Mucosa of descending colon (tissue), 3 donors: Measurements from ENCODE around the gene TMEM141. TPM values are rescaled to one million over a fixed set of nuclear protein-coding genes. Genes with fewer than 3 reads are reported as not detected.

ENCODE experiments used
- ATAC-seq: fragments of 200-7000 bp; cut with Tn5 transposase; one replicate; pipeline ENCODE4 v1.9.1; 2020; ENCODE audit warnings: mild to moderate bottlenecking, moderate library complexity
- DNase-seq, 3 donors: peaks; one replicate each; pipeline ENCODE4 v3.0.0-alpha.2; 2020
- H3K36me3 ChIP-seq: fragments of 200-600 bp; one replicate; pipeline ENCODE4 v1.8.0; 2021; ENCODE audit warnings: low read depth, mild to moderate bottlenecking
- H3K4me1 ChIP-seq: fragments of 200-600 bp; one replicate; pipeline ENCODE4 v1.8.0; 2021; ENCODE audit warnings: low read depth, mild to moderate bottlenecking
- H3K4me3 ChIP-seq: fragments of 200-600 bp; one replicate; pipeline ENCODE4 v1.8.0; 2021; ENCODE audit warnings: mild to moderate bottlenecking
- H3K9me3 ChIP-seq: fragments of 200-600 bp; one replicate; pipeline ENCODE4 v1.8.0; 2021; ENCODE audit warnings: mild to moderate bottlenecking
- intact Hi-C, 2 donors: fragments of 100-400 bp; cut with DNase I in 1 of 2; cut with micrococcal nuclease in 1 of 2; formaldehyde crosslinking; loops; one replicate each; pipeline versions ENCODE4 v1.11.0 to v1.11.1; 2022; cut with DNase I, micrococcal nuclease
- total RNA-seq, 3 donors: library from RNA; stranded (reverse); fragmentation: NEBNext Ultra II Directional in 2 of 3; extraction: Animal tissue kit (Norgen Biotek cat#: 25700) in 2 of 3; gene quantifications; one replicate each; pipeline versions ENCODE4 v1.2.1 to v1.2.4, GENCODE V29; 2021 to 2023
- TF ChIP-seq, protein P1 (sequence below): fragments of 200-600 bp; IDR thresholded peaks from one replicate; pipeline ENCODE4 v1.8.0; 2022; ENCODE audit warnings: antibody characterized with exemption, mild to moderate bottlenecking
- donor health status: DM: no; HTN: no; CAD: no; lungs with moderate emphysema.
- donor health status: DM: no; HTN: no; CAD: no.
- donor health status: DM: no; HTN: yes; CAD: no.

Gene TMEM141
- total RNA-seq, 3 donors from 2014 or later = 110 to 373 (median 127) TPM

GRCh38 chr9:136803551-136804508 lies 12.7 kb downstream of the TMEM141 start:
- Histone ChIP-seq H3K9me3 (no peaks in the 10 kb centered on the region), H3K4me1 (peaks cover 37% of the 10 kb centered on the region), H3K36me3 (no peaks in the 10 kb centered on the region), H3K4me3 (no peak overlapping the region)
- ATAC-seq (no peak), DNase-seq (peak in 1 of 3 donors; percentile 48)
- intact Hi-C loops = no loop called here
- TF ChIP-seq, protein P1, sequence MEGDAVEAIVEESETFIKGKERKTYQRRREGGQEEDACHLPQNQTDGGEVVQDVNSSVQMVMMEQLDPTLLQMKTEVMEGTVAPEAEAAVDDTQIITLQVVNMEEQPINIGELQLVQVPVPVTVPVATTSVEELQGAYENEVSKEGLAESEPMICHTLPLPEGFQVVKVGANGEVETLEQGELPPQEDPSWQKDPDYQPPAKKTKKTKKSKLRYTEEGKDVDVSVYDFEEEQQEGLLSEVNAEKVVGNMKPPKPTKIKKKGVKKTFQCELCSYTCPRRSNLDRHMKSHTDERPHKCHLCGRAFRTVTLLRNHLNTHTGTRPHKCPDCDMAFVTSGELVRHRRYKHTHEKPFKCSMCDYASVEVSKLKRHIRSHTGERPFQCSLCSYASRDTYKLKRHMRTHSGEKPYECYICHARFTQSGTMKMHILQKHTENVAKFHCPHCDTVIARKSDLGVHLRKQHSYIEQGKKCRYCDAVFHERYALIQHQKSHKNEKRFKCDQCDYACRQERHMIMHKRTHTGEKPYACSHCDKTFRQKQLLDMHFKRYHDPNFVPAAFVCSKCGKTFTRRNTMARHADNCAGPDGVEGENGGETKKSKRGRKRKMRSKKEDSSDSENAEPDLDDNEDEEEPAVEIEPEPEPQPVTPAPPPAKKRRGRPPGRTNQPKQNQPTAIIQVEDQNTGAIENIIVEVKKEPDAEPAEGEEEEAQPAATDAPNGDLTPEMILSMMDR = no peak

GRCh38 chr9:136804509-136805206 lies 13.5 kb downstream of the TMEM141 start:
- intact Hi-C loops = no loop called here
- H3K9me3 ChIP-seq = no peaks in the 10 kb centered on the region
- H3K36me3 ChIP-seq = no peaks in the 10 kb centered on the region
- TF ChIP-seq, protein P1 = no peak
- peak in 1 of 3 donors; percentile 41 for DNase-seq
- no peak overlapping the region for H3K4me3 ChIP-seq
- H3K4me1 ChIP-seq = peaks cover 36% of the 10 kb centered on the region
- no peak for ATAC-seq

GRCh38 chr9:136805207-136805740 lies 14.1 kb downstream of the TMEM141 start:
- no peaks in the 10 kb centered on the region for H3K9me3 ChIP-seq
- H3K4me1 ChIP-seq = peaks cover 37% of the 10 kb centered on the region
- TF ChIP-seq, protein P1 = no peak
- peak in 1 of 3 donors; percentile 46 for DNase-seq
- no peak for ATAC-seq
- no peaks in the 10 kb centered on the region for H3K36me3 ChIP-seq
- H3K4me3 ChIP-seq = no peak overlapping the region
- intact Hi-C loops = no loop called here

DNA sequence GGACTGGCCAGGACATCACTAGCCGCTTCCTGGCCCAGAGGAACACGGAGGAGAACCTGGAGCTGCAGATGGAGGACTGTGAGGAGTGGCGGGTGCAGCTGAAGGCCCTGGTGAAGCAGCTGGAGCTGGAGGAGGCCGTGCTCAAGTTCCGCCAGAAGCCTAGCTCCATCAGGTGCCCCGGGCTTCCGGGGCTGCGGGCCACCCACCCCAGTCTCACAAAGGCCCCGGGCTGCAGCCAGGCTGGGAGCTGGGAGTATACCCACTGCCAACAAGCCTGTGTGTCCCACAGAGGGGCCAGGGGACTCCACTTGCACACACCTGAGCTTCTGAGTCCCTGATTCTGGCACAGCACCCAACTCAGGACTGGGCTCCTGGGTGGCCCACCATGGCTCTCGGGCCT lies 14.9 kb downstream of the TMEM141 start:
- peaks cover 2% of the 10 kb centered on the region for H3K36me3 ChIP-seq

GRCh38 chr9:136806631-136807201 lies 15.6 kb downstream of the TMEM141 start:
- peak; percentile 4 for ATAC-seq
- DNase-seq = peak in 1 of 3 donors; percentile 55
- peaks cover 4% of the 10 kb centered on the region for H3K36me3 ChIP-seq
- no peaks in the 10 kb centered on the region for H3K9me3 ChIP-seq
- TF ChIP-seq, protein P1 = no peak
- no peak overlapping the region for H3K4me3 ChIP-seq
- peaks cover 30% of the 10 kb centered on the region for H3K4me1 ChIP-seq
- intact Hi-C loops = no loop called here

More for the DNA sequence above, 14.9 kb downstream of the TMEM141 start:
- TF ChIP-seq, protein P1 = no peak
- DNase-seq (peak in 1 of 3 donors; percentile 49), ATAC-seq (no peak)
- no peaks in the 10 kb centered on the region for H3K9me3 ChIP-seq
- peaks cover 33% of the 10 kb centered on the region for H3K4me1 ChIP-seq
- H3K4me3 ChIP-seq = no peak overlapping the region
- intact Hi-C loops = no loop called here
